Right atrium auricular region (tissue), 2 donors: ENCODE results near the gene MEGF6. TPM values are rescaled to one million over a fixed set of nuclear protein-coding genes. Genes with fewer than 3 reads are reported as not detected.

ENCODE experiments used
- DNase-seq: peaks from one replicate; pipeline ENCODE4 v3.0.0-alpha.2; 2019; ENCODE audit warnings: low spot score
- H3K27ac ChIP-seq, 2 donors: fragments of 200-600 bp; sonication (generic); 1 replicate in 1 of 2; 2 replicates in 1 of 2; pipeline ENCODE4 v1.5.1; 2016 to 2019
- H3K27me3 ChIP-seq, 2 donors: fragments of 200-600 bp; sonication (generic); one replicate each; pipeline versions ENCODE4 v1.5.1 to v1.6.0; 2017 to 2019
- H3K36me3 ChIP-seq: fragments of 200-600 bp; sonication (generic); one replicate; pipeline ENCODE4 v1.5.1; 2016
- H3K4me1 ChIP-seq, 2 donors: fragments of 200-600 bp; sonication (generic); one replicate each; pipeline versions ENCODE4 v1.5.1 to v1.6.0; 2017 to 2019
- H3K4me3 ChIP-seq, 2 donors: fragments of 200-600 bp; sonication (generic); 1 replicate in 1 of 2; 2 replicates in 1 of 2; pipeline ENCODE4 v1.5.1; 2017 to 2019; ENCODE audit warnings: mild to moderate bottlenecking in 1 of 2, moderate library complexity in 1 of 2
- H3K9me3 ChIP-seq, 2 donors: fragments of 200-600 bp; sonication (generic); one replicate each; pipeline ENCODE4 v1.5.1; 2019
- CTCF ChIP-seq, 2 donors: fragments of 200-600 bp; sonication (generic); IDR thresholded peaks; one replicate each; pipeline ENCODE4 v1.5.1; 2019; ENCODE audit warnings: antibody characterized with exemption in 2 of 2
- total RNA-seq, 2 donors: library from RNA; depleted of rRNA; stranded (reverse); fragments of >200 nt; gene quantifications; one replicate each; pipeline ENCODE4 v1.1.0, GENCODE V29; 2016

MEGF6 gene
- total RNA-seq, 2 donors from 2014 or later: 14.9 to 32.6 TPM

GRCh38 chr1:3649342-3650247, 38.3 kb upstream of the MEGF6 start, which contains the start of gene WRAP73:
TSS of gene WRAP73 (minus strand) at chr1:3650103. CDS start at chr1:3649999, 104 bp downstream.
- Histone ChIP-seq H3K4me1 (peaks cover 0 to 41% of the 10 kb centered on the region in 2 donors), H3K4me3 (peak within 1 kb of the TSS; percentile 67 to 71), H3K9me3 (no peaks in the 10 kb centered on the region), H3K36me3 (peaks cover 22% of the 10 kb centered on the region), H3K27me3 (peaks cover 15 to 16% of the 10 kb centered on the region in 2 donors), H3K27ac (peak within 1 kb of the TSS in 1 of 2 donors; percentile 0)
- DNase-seq: peak; percentile 90
- peak in 1 of 2 donors; percentile 26 for TF ChIP-seq CTCF (IDR thresholded peaks at IDR 0.05)

GRCh38 chr1:3646596-3646995, 35.3 kb upstream of the MEGF6 start:
- no peak overlapping the region for H3K27ac ChIP-seq
- H3K4me3 ChIP-seq: no peak overlapping the region
- TF ChIP-seq CTCF (IDR thresholded peaks at IDR 0.05): no peak
- H3K4me1 ChIP-seq: peaks cover 0 to 28% of the 10 kb centered on the region in 2 donors
- no peaks in the 10 kb centered on the region for H3K9me3 ChIP-seq
- peaks cover 22% of the 10 kb centered on the region for H3K36me3 ChIP-seq
- DNase-seq: no peak
- H3K27me3 ChIP-seq: peaks cover 11 to 12% of the 10 kb centered on the region in 2 donors

- no peak for TF ChIP-seq CTCF (IDR thresholded peaks at IDR 0.05)
- Histone ChIP-seq H3K9me3 (no peaks in the 10 kb centered on the region), H3K27ac (no peak overlapping the region), H3K36me3 (peaks cover 22% of the 10 kb centered on the region), H3K27me3 (peaks cover 4% of the 10 kb centered on the region in 2 donors), H3K4me3 (no peak overlapping the region), H3K4me1 (peaks cover 0 to 20% of the 10 kb centered on the region in 2 donors)
- DNase-seq: no peak
Measured at GRCh38 chr1:3645666-3646355, 34.5 kb upstream of the MEGF6 start.

GRCh38 chr1:3645247-3645646, 33.9 kb upstream of the MEGF6 start:
- no peak for TF ChIP-seq CTCF (IDR thresholded peaks at IDR 0.05)
- Histone ChIP-seq H3K4me1 (peaks cover 0 to 15% of the 10 kb centered on the region in 2 donors), H3K27ac (no peak overlapping the region), H3K9me3 (no peaks in the 10 kb centered on the region), H3K27me3 (no peaks in the 10 kb centered on the region), H3K4me3 (no peak overlapping the region), H3K36me3 (peaks cover 22% of the 10 kb centered on the region)
- no peak for DNase-seq

GRCh38 chr1:3644273-3644672, 33.0 kb upstream of the MEGF6 start:
- no peak for DNase-seq

More at GRCh38 chr1:3644273-3644672, 33.0 kb upstream of the MEGF6 start:
- no peak overlapping the region for H3K27ac ChIP-seq
- H3K4me1 ChIP-seq: peaks cover 0 to 10% of the 10 kb centered on the region in 2 donors
- no peak for TF ChIP-seq CTCF (IDR thresholded peaks at IDR 0.05)
- peaks cover 26% of the 10 kb centered on the region for H3K36me3 ChIP-seq
- H3K4me3 ChIP-seq: no peak overlapping the region
- no peaks in the 10 kb centered on the region for H3K27me3 ChIP-seq
- H3K9me3 ChIP-seq: no peaks in the 10 kb centered on the region
